ENCODE measurements around the gene FBXO10.

- TF ChIP-seq CTCF (IDR thresholded peaks at IDR 0.05; ENCODE audit: low read length) (no peak), EZH2 (optimal IDR thresholded peaks at IDR 0.05; ENCODE audit: low read depth, low read length) (no peak)
Observed at GRCh38 chr9:37542895-37543294, 33.3 kb downstream of the FBXO10 start.
